ENCODE results near the gene MYT1. TPM values are rescaled to one million over a fixed set of nuclear protein-coding genes. Genes with fewer than 3 reads are reported as not detected.

The MYT1 gene
- total RNA-seq, 2 donors from 2014 or later = 0.99 TPM; not detected in 1

DNA sequence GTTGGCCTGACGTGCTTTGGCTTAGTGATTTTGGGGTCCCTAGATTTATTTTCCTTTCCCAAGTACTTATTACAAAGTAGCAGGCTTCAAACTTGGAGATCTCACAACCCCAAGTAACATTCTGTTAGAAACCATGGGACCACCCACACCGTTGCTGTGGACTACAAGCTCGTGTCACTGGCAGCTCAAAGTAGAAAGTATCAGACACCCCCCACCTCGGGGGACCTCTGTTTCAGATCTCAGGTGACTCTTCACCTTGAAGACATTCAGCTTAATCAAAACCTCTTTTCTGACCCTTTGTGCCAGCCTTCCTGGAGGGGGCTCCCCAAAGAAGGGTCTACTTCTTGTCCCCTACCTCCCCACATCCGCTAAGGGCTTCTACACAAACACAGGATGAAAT is 15.7 kb upstream of the MYT1 start:
- intact Hi-C loops (cut with DNase I) = no loop called here
- Histone ChIP-seq H3K27ac (no peak overlapping the region), H3K36me3 (replicated peaks in 1 of 2; ENCODE audit: insufficient read depth in 1 of 2, low read depth in 2 of 2) (no peaks in the 10 kb centered on the region), H3K4me3 (no peak overlapping the region), H3K27me3 (no peaks in the 10 kb centered on the region), H3K9me3 (peaks cover 0 to 10% (median 0%) of the 10 kb centered on the region in 3 donors), H3K4me1 (no peaks in the 10 kb centered on the region)
- DNase-seq = no peak
- 66 to 71% methylated on average over 5 of the region's 5 CpGs for WGBS, 2 donors
- no peak for TF ChIP-seq POLR2A (IDR thresholded peaks at IDR 0.05)
- TF ChIP-seq, protein P1, sequence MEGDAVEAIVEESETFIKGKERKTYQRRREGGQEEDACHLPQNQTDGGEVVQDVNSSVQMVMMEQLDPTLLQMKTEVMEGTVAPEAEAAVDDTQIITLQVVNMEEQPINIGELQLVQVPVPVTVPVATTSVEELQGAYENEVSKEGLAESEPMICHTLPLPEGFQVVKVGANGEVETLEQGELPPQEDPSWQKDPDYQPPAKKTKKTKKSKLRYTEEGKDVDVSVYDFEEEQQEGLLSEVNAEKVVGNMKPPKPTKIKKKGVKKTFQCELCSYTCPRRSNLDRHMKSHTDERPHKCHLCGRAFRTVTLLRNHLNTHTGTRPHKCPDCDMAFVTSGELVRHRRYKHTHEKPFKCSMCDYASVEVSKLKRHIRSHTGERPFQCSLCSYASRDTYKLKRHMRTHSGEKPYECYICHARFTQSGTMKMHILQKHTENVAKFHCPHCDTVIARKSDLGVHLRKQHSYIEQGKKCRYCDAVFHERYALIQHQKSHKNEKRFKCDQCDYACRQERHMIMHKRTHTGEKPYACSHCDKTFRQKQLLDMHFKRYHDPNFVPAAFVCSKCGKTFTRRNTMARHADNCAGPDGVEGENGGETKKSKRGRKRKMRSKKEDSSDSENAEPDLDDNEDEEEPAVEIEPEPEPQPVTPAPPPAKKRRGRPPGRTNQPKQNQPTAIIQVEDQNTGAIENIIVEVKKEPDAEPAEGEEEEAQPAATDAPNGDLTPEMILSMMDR (IDR thresholded peaks at IDR 0.05) = no peak
- ATAC-seq = no peak

DNA sequence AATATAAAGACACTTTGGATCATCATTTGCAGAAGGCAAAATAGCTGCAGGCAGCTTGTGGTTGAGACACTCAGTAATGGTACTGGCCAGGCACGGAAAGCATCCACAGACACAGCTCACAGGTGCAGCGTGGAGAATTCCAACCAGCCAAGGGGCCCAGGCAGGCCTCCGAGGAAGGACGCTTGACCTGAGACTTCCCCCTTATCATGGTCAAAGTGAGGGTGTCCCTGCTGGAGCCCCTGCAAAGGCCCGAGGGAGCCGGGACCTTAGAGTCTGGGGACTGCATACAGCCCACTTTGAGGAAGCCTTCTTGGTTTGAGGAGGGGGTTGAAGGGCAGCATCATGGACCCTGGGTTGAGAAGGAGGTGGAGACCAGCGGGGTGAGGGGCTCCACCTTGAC is 15.1 kb upstream of the MYT1 start:
- peaks cover 0 to 10% (median 0%) of the 10 kb centered on the region in 3 donors for H3K9me3 ChIP-seq
- no peaks in the 10 kb centered on the region for H3K27me3 ChIP-seq
- ATAC-seq (no peak), DNase-seq (no peak)
- no peak overlapping the region for H3K4me3 ChIP-seq
- 67 to 89% methylated on average over 6 to 7 of the region's 7 CpGs for WGBS, 2 donors
- TF ChIP-seq, protein P1 (IDR thresholded peaks at IDR 0.05) = no peak
- TF ChIP-seq POLR2A (IDR thresholded peaks at IDR 0.05) = no peak
- no peak overlapping the region for H3K27ac ChIP-seq
- H3K4me1 ChIP-seq = no peaks in the 10 kb centered on the region
- H3K36me3 ChIP-seq (replicated peaks in 1 of 2; ENCODE audit: insufficient read depth in 1 of 2, low read depth in 2 of 2) = no peaks in the 10 kb centered on the region
- intact Hi-C loops (cut with DNase I) = no loop called here

DNA sequence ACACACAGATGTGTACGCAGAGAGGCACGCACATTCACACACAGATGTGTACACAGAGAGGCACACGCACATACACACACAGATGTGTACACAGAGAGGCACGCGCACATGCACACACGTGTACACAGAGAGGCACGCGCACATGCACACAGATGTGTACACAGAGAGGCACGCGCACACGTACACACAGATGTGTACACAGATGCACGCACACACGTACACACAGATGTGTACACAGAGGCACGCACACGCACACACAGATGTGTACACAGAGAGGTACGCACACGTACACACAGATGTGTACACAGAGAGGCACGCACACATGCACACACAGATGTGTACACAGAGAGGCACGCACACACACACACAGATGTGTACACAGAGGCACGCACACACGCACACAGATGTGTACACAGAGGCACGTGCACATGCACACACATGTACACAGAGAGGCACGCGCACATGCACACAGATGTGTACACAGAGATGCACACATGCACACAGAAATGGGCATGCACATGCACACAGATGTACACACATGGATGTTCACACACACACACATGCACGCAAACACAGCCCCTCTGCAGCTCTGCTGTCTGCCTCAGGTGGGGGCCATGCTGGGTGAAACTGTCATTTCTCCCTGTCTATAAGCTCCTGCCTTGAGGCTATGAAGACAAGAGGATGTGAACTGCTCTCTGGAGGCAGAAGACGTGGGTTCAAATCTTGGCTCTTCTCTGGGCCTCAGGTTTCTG is 14.3 kb upstream of the MYT1 start:
- Histone ChIP-seq H3K4me1 (no peaks in the 10 kb centered on the region), H3K36me3 (replicated peaks in 1 of 2; ENCODE audit: insufficient read depth in 1 of 2, low read depth in 2 of 2) (no peaks in the 10 kb centered on the region), H3K9me3 (peaks cover 0 to 7% (median 0%) of the 10 kb centered on the region in 3 donors), H3K27ac (no peak overlapping the region), H3K4me3 (no peak overlapping the region), H3K27me3 (no peaks in the 10 kb centered on the region)
- intact Hi-C loops (cut with DNase I) = no loop called here
- 84 to 88% methylated on average over 25 to 26 of the region's 26 CpGs for WGBS, 2 donors
- DNase-seq (no peak), ATAC-seq (no peak)
- TF ChIP-seq, protein P1 (IDR thresholded peaks at IDR 0.05) = no peak
- no peak for TF ChIP-seq POLR2A (IDR thresholded peaks at IDR 0.05)

DNA sequence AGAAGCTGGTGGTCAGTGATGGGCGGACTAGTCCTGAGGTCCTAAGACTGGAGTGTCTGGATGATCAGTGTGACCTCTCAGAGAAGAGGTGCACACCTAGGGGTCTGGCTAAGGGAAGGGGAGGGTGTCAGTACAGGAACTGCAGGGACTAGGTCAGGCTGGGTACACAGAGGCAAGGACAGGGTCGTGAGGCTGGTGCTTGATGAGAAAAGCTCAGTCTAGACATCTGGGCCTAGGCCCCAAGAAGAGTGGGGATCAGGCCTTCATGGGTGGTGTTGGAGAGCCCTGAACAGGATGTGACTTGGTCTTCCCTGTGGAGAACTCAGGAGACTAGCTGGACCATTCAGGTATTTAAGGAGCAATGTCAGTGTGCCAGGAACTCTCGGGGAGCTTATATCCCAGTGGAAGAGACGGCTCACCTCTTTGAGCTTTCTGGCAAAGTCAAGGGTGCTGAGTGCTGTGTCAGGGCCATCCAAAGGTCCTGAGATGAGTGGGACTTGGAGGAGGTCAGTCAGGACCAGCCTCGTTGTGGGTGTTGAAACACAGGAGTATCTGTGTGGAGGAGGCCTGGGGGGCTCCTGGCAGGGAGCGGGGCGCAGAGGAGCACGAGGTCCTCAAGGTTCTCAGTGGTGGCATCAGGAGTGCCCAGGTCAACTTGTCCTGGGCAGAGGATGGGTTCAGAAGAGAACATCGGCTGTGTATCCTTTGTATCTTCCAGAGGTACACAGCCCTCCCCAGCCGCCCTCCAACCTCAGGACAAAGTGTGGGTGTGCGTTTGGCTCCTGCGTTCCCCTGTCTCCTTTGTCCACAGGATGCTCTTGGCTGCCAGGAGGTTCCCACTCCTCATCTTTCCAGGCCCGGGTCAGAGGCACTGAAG is 13.3 kb upstream of the MYT1 start:
- H3K4me3 ChIP-seq = no peak overlapping the region
- no peak for ATAC-seq
- no peaks in the 10 kb centered on the region for H3K9me3 ChIP-seq
- no peak for DNase-seq
- no peaks in the 10 kb centered on the region for H3K4me1 ChIP-seq
- TF ChIP-seq, protein P1 (IDR thresholded peaks at IDR 0.05) = no peak
- TF ChIP-seq POLR2A (IDR thresholded peaks at IDR 0.05) = no peak
- H3K27ac ChIP-seq = no peak overlapping the region
- no peaks in the 10 kb centered on the region for H3K36me3 ChIP-seq (replicated peaks in 1 of 2; ENCODE audit: insufficient read depth in 1 of 2, low read depth in 2 of 2)
- H3K27me3 ChIP-seq = no peaks in the 10 kb centered on the region
- 54 to 62% methylated on average over 4 to 13 of the region's 13 CpGs for WGBS, 2 donors
- intact Hi-C loops (cut with DNase I) = no loop called here
